Tibial nerve (tissue), 3 donors: ENCODE results near the gene FAM204A.

Experiments used
- CTCF ChIP-seq, 5 experiments: fragments of 200-600 bp in 3 of 5; fragments of 450-650 bp in 2 of 5; sonication (generic) in 3 of 5; IDR thresholded peaks; one replicate each; pipeline ENCODE4 v1.5.1; 2016 to 2019; ENCODE audit warnings: antibody characterized with exemption in 5 of 5, mild to moderate bottlenecking in 3 of 5, moderate library complexity in 2 of 5
- POLR2A ChIP-seq, 2 donors: fragments of 450-650 bp; IDR thresholded peaks; one replicate each; pipeline ENCODE4 v1.6.1; 2017; ENCODE audit warnings: antibody characterized with exemption in 2 of 2, mild to moderate bottlenecking in 2 of 2, moderate library complexity in 2 of 2

GRCh38 chr10:118251791-118252190 is 90.3 kb downstream of the FAM204A start:
- TF ChIP-seq CTCF (IDR thresholded peaks at IDR 0.05) (no peak), POLR2A (IDR thresholded peaks at IDR 0.05) (no peak)
